ENCODE measurements around the gene FAM227B.

Gene FAM227B

DNA sequence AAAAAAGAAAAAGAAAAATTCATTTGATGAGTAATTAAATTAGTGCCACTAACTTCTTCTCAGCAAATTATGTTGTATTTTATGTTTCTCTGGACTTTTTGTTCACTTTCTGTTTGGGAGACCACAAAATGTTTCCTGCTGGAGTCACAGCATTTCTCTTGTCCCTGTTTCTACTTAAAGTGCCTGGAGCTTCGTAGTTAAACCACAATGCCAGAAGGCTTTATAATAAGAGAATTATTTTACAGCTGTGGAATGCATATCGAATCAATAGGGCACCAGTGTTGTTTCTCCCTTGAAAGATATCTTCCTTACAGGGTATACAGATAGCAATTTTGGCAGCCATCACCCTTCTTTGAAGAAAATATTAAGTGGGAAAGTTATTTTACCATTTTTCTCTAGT lies 3.4 kb upstream of the FAM227B start:
- TF ChIP-seq TCF12 (IDR thresholded peaks at IDR 0.05; ENCODE audit: low read depth) (no peak), TAF1 (IDR thresholded peaks at IDR 0.05; ENCODE audit: low read depth) (no peak), EGR1 (IDR thresholded peaks at IDR 0.05) (no peak), NFIC (IDR thresholded peaks at IDR 0.05) (no peak), RAD21 (IDR thresholded peaks at IDR 0.05; ENCODE audit: low read depth) (no peak), TEAD4 (IDR thresholded peaks at IDR 0.05) (no peak), CEBPB (IDR thresholded peaks at IDR 0.05) (no peak), EP300 (IDR thresholded peaks at IDR 0.05; ENCODE audit: borderline replicate concordance) (no peak), ZBTB7A (IDR thresholded peaks at IDR 0.05; ENCODE audit: low read depth) (no peak), YY1 (IDR thresholded peaks at IDR 0.05; ENCODE audit: low read depth) (no peak), CREB1 (IDR thresholded peaks at IDR 0.05; ENCODE audit: low read depth) (no peak), FOXM1 (IDR thresholded peaks at IDR 0.05; ENCODE audit: borderline replicate concordance, low read depth) (no peak)
- TF ChIP-seq, protein P1, sequence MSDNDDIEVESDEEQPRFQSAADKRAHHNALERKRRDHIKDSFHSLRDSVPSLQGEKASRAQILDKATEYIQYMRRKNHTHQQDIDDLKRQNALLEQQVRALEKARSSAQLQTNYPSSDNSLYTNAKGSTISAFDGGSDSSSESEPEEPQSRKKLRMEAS (IDR thresholded peaks at IDR 0.05) = no peak
- TF ChIP-seq, protein P2, sequence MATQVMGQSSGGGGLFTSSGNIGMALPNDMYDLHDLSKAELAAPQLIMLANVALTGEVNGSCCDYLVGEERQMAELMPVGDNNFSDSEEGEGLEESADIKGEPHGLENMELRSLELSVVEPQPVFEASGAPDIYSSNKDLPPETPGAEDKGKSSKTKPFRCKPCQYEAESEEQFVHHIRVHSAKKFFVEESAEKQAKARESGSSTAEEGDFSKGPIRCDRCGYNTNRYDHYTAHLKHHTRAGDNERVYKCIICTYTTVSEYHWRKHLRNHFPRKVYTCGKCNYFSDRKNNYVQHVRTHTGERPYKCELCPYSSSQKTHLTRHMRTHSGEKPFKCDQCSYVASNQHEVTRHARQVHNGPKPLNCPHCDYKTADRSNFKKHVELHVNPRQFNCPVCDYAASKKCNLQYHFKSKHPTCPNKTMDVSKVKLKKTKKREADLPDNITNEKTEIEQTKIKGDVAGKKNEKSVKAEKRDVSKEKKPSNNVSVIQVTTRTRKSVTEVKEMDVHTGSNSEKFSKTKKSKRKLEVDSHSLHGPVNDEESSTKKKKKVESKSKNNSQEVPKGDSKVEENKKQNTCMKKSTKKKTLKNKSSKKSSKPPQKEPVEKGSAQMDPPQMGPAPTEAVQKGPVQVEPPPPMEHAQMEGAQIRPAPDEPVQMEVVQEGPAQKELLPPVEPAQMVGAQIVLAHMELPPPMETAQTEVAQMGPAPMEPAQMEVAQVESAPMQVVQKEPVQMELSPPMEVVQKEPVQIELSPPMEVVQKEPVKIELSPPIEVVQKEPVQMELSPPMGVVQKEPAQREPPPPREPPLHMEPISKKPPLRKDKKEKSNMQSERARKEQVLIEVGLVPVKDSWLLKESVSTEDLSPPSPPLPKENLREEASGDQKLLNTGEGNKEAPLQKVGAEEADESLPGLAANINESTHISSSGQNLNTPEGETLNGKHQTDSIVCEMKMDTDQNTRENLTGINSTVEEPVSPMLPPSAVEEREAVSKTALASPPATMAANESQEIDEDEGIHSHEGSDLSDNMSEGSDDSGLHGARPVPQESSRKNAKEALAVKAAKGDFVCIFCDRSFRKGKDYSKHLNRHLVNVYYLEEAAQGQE (IDR thresholded peaks at IDR 0.05; ENCODE audit: low read depth) = no peak
- TF ChIP-seq, protein P3, sequence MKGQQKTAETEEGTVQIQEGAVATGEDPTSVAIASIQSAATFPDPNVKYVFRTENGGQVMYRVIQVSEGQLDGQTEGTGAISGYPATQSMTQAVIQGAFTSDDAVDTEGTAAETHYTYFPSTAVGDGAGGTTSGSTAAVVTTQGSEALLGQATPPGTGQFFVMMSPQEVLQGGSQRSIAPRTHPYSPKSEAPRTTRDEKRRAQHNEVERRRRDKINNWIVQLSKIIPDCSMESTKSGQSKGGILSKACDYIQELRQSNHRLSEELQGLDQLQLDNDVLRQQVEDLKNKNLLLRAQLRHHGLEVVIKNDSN (IDR thresholded peaks at IDR 0.05) = no peak

DNA sequence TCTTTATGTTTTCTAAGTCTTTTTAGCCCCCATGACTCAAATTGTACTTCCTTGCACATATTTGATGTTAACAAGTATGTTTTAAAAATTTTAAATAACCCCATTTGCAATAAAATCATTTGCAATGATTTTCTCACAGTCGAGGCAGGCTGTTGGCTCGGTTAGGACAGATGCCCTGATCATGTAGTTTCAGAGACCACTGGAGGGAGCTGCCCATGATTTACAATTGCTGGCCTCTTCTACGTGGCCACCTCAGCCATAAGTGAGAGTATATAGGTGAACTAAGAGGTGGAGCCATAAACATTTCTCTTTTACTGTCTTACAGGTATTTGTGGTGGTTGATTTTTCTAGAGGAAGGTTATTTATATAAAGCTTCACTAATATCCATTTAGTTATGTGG lies 1.9 kb upstream of the FAM227B start:
- TF ChIP-seq YY1 (IDR thresholded peaks at IDR 0.05; ENCODE audit: low read depth) = no peak
- no peak for TF ChIP-seq EGR1 (IDR thresholded peaks at IDR 0.05)
- no peak for TF ChIP-seq NFIC (IDR thresholded peaks at IDR 0.05)
- TF ChIP-seq CEBPB (IDR thresholded peaks at IDR 0.05) = no peak
- TF ChIP-seq RAD21 (IDR thresholded peaks at IDR 0.05; ENCODE audit: low read depth) = no peak
- TF ChIP-seq FOXM1 (IDR thresholded peaks at IDR 0.05; ENCODE audit: borderline replicate concordance, low read depth) = no peak
- TF ChIP-seq TAF1 (IDR thresholded peaks at IDR 0.05; ENCODE audit: low read depth) = no peak
- no peak for TF ChIP-seq TEAD4 (IDR thresholded peaks at IDR 0.05)
- no peak for TF ChIP-seq CREB1 (IDR thresholded peaks at IDR 0.05; ENCODE audit: low read depth)

DNA sequence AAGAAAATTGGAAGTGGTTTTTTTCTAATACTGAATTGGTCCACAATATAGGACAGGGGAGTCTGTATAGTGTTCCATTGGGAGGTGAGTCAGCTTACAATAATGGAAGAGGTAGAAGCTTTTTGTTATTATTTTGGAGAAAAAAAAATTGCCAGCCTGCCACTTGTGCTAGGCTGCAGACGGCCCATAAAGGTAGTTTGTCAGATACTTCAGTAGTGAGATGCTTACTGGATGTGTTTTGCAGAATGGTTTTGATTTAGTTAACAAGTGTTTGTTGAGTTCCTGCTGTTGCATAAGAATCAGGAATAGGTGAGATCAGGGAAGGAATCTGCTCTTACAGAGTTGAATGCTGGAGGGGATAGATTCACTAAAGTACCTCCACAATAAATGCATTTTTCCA lies 1.3 kb upstream of the FAM227B start:
- TF ChIP-seq TCF12 (IDR thresholded peaks at IDR 0.05; ENCODE audit: low read depth) (no peak), CREB1 (IDR thresholded peaks at IDR 0.05; ENCODE audit: low read depth) (no peak), ZBTB7A (IDR thresholded peaks at IDR 0.05; ENCODE audit: low read depth) (no peak), CEBPB (IDR thresholded peaks at IDR 0.05) (no peak), NFIC (IDR thresholded peaks at IDR 0.05) (no peak), FOXM1 (IDR thresholded peaks at IDR 0.05; ENCODE audit: borderline replicate concordance, low read depth) (no peak), EGR1 (IDR thresholded peaks at IDR 0.05) (no peak), RAD21 (IDR thresholded peaks at IDR 0.05; ENCODE audit: low read depth) (no peak), TEAD4 (IDR thresholded peaks at IDR 0.05) (no peak)
- TF ChIP-seq, protein P2 (IDR thresholded peaks at IDR 0.05; ENCODE audit: low read depth) = no peak
- TF ChIP-seq, protein P3 (IDR thresholded peaks at IDR 0.05) = no peak
- TF ChIP-seq, protein P1 (IDR thresholded peaks at IDR 0.05) = no peak

DNA sequence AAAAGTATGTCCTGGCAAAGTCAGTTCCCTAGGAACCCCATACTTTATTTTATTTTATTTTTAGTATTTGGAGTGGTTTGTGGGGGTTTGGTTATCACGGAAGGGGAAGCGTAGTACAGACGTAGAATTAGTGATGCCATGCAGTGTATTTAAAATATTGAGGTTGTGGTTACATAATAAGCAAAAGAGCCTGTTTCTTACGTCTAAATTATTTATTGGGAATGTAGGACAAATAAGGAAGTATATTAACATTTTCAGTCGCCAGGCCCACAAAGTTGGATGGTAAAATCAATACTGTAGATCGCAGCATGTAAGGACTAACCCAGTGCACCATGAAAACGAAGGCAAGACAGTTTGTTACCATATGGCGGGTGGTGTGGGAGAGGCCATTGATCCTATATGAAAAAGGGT lies 788 bp upstream of the FAM227B start:
- TF ChIP-seq NFIC (IDR thresholded peaks at IDR 0.05) (no peak), CREB1 (IDR thresholded peaks at IDR 0.05; ENCODE audit: low read depth) (no peak), TEAD4 (IDR thresholded peaks at IDR 0.05) (no peak), RAD21 (IDR thresholded peaks at IDR 0.05; ENCODE audit: low read depth) (no peak), CEBPB (IDR thresholded peaks at IDR 0.05) (no peak), TAF1 (IDR thresholded peaks at IDR 0.05; ENCODE audit: low read depth) (no peak), EP300 (IDR thresholded peaks at IDR 0.05; ENCODE audit: borderline replicate concordance) (no peak), ZBTB7A (IDR thresholded peaks at IDR 0.05; ENCODE audit: low read depth) (no peak), YY1 (IDR thresholded peaks at IDR 0.05; ENCODE audit: low read depth) (no peak), TCF12 (IDR thresholded peaks at IDR 0.05; ENCODE audit: low read depth) (no peak), EGR1 (IDR thresholded peaks at IDR 0.05) (no peak), FOXM1 (IDR thresholded peaks at IDR 0.05; ENCODE audit: borderline replicate concordance, low read depth) (no peak)
- TF ChIP-seq, protein P3 (IDR thresholded peaks at IDR 0.05) = no peak
- TF ChIP-seq, protein P1 (IDR thresholded peaks at IDR 0.05) = no peak
- TF ChIP-seq, protein P2 (IDR thresholded peaks at IDR 0.05; ENCODE audit: low read depth) = no peak
